ENCODE measurements around the gene KRR1.
A peak's percentile ranks its signal among the peaks of the same experiment; 100 is the strongest.
"Not testable (repeated sequence)": the region's sequence is repeated elsewhere in the genome, so short reads cannot be mapped to it uniquely, and the experiment has no call there.

The KRR1 gene

DNA sequence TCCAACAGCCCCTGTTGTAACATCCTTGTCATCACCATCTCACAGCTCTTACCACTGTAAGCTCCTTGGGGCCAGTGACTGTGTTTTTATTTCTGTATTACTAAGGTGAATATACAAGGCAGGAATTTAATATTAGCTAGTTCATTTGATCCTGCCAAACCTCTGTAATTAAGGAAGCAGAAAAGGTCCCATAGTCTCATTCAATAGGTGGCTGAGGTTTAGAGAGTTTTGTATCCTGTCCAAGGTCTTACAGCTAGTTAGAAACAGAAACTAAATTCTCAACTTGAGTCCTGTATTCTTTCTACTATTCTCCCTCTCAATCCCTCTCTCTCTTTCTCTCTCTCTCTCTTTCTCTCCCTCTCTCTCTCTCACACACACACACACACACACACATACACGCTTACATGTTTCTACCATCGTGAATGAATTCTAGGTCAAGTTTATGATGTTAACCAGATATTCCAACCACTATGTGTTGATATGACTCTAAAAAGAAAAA, 31.4 kb downstream of the KRR1 start:
- Mint-ChIP-seq H3K27me3 (no peaks in the 10 kb centered on the region), H3K4me3 (peak overlapping the region; percentile 84), H3K4me1 (ENCODE audit: low read depth) (peaks cover 45% of the 10 kb centered on the region), H3K9me3 (no peaks in the 10 kb centered on the region), H3K27ac (peak overlapping the region; percentile 88), H3K36me3 (ENCODE audit: low read depth) (peaks cover 30% of the 10 kb centered on the region)
- intact Hi-C loops (cut with micrococcal nuclease), result loop anchor here (2.0 kb wide), 2 partner anchors 31 to 89 kb away; partner anchors contain the start of genes GLIPR1L2 and KRR1

DNA sequence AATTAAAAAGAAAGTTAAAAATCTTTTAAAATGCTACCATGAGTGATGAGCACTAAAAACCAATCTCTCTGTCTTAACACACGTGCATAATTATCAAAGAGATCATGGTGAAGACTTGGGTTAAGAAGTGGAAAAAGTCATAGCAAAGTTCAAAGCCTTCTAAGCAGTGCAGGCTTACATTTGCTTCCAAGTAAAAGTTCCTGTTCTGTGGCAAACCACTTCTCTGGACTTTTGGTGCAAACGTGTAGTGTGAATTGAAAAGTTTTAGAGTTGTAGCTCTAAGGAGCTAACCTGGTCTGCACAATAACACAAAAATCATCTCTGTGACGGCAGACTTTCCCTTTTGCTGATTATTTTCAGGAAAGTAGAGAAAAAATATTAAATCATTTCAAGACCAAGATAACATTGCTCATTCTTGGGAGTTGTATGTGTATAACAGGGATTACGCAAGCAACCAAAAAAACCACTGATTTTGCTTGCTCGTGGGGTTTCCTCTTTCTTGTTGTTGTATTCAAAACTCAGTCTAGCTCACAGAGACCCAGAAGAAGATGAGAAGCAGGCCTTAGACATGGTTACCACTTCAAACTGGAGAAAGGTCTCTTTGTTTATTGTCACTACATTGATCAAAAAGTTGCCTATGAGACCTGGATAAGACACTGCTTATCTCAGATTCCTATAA, 33.2 kb downstream of the KRR1 start:
- no peaks in the 10 kb centered on the region for H3K27me3 Mint-ChIP-seq
- intact Hi-C loops (cut with micrococcal nuclease), result no loop called here
- H3K4me1 Mint-ChIP-seq (ENCODE audit: low read depth), result peaks cover 45% of the 10 kb centered on the region
- peak overlapping the region; percentile 26 for H3K4me3 Mint-ChIP-seq
- peaks cover 12% of the 10 kb centered on the region for H3K36me3 Mint-ChIP-seq (ENCODE audit: low read depth)
- H3K27ac Mint-ChIP-seq, result peak overlapping the region; percentile 88
- H3K9me3 Mint-ChIP-seq, result no peaks in the 10 kb centered on the region

DNA sequence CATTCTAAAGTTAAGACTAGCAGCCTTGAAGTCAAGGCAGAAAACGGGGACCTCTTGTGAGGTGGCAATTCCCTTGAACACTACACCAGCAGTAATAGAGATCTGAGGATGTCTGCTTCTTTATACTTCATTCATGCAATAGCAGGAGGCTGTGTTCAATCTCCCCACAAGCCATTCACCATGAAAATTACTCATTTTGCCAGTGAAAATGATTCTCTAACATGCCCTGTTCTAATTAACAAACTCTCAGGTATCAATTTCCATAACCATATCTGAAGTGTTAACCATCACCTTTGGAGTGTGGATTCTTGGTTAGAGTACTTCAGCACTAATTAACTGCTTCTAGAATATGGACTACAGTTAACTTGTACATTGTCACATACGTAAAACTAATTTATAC, 34.3 kb downstream of the KRR1 start:
- no peak overlapping the region for H3K4me3 Mint-ChIP-seq
- H3K4me1 Mint-ChIP-seq (ENCODE audit: low read depth), result peaks cover 42% of the 10 kb centered on the region
- H3K27me3 Mint-ChIP-seq, result no peaks in the 10 kb centered on the region
- intact Hi-C loops (cut with micrococcal nuclease), result no loop called here
- no peaks in the 10 kb centered on the region for H3K9me3 Mint-ChIP-seq
- peaks cover 9% of the 10 kb centered on the region for H3K36me3 Mint-ChIP-seq (ENCODE audit: low read depth)
- H3K27ac Mint-ChIP-seq, result no peak overlapping the region

DNA sequence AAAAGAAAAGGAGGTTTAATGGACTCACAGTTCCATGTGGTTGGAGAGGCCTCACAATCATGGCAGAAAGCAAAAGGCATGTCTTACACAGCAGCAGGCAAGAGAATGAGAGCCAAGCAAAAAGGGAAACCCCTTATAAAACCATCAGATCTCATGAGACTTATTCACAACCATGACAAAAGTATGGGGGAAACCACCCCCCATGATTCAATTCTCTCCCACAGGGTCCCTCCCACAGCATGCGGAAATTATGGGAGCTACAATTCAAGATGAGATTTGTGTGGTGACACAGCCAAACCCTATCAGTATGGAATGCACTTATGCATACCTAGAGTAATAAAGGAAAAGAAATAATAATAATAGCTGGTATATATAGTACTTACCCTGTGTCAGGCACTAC, 35.3 kb downstream of the KRR1 start:
- Mint-ChIP-seq H3K27me3 (no peaks in the 10 kb centered on the region), H3K27ac (no peak overlapping the region)
- intact Hi-C loops (cut with micrococcal nuclease), result no loop called here

DNA sequence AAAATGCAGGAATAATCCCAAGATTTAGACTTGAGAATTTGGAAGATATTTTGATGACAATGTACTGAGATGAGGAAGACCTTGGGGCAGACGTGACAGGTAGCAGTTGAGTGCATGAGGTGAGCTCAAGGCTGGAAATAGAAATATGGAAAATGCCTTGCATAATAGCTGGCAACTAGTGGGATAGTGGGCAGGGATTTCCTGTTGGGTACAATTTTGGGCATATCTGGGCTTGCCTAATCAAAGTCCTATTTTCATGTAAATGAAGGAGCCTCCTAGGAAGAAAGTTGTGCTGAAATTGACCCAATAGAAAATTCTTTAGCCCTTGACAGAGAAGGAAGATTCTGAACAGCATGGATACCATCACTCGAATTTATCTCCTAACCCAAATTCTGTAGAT, 37.3 kb downstream of the KRR1 start:
- H3K27me3 Mint-ChIP-seq, result no peaks in the 10 kb centered on the region
- H3K9me3 Mint-ChIP-seq, result peaks cover 7% of the 10 kb centered on the region
- H3K36me3 Mint-ChIP-seq (ENCODE audit: low read depth), result peaks cover 4% of the 10 kb centered on the region
- H3K4me3 Mint-ChIP-seq, result no peak overlapping the region
- intact Hi-C loops (cut with micrococcal nuclease), result no loop called here
- peaks cover 50% of the 10 kb centered on the region for H3K4me1 Mint-ChIP-seq (ENCODE audit: low read depth)
- peak overlapping the region; percentile 19 for H3K27ac Mint-ChIP-seq

More for the DNA sequence above, 35.3 kb downstream of the KRR1 start:
- Mint-ChIP-seq H3K36me3 (ENCODE audit: low read depth) (no peaks in the 10 kb centered on the region), H3K9me3 (no peaks in the 10 kb centered on the region), H3K4me3 (no peak overlapping the region), H3K4me1 (ENCODE audit: low read depth) (peaks cover 51% of the 10 kb centered on the region)

DNA sequence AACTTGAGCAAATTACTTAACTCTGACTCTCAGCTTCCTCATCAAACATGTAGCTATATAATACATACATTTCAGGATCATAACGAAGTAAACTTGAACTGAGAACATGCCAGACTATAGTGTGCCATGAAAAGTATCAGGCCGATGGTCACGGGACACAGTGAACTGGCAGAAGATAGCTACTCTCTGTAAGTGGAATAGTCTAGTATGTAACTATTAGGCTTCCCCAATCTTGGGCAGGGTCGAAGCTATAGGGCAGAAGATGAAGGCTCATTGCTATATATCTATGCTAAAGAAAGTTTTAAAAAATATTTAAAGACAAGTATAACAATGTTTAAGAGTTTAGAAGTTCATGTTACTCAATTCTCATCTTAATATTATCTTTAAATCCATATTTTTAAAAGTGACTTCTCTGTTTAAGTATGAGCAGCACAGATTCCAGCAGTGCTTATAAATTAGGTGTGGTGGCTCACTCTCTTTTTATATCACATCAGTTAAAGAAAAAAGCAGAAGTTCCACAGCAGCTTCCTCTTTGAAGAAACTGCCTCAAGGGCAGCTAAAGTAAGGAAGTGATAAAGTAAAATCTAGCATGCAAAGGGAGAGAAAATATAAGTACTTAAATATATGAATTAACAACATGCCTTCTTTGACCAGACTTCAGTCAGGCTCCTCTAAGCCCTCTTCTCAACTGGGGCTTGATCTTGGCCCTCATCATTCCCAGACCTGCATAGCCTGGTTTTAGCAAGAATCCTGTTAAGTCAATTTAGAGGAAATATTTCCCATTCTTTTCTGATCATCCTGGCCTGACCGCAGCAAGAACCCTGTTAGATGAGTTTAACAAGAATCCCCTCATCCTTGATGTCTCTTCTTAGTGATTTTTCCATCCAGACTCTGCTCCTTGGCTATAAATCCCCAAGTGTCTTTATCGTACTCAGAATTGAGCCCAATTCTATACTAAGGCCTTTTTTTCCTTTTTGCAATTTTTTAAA, 39.2 kb downstream of the KRR1 start:
- Mint-ChIP-seq H3K27ac (peak overlapping the region; percentile 65), H3K9me3 (peaks cover 7% of the 10 kb centered on the region), H3K4me3 (peak overlapping the region; percentile 17), H3K4me1 (ENCODE audit: low read depth) (peaks cover 40% of the 10 kb centered on the region), H3K36me3 (ENCODE audit: low read depth) (peaks cover 4% of the 10 kb centered on the region), H3K27me3 (no peaks in the 10 kb centered on the region)
- intact Hi-C loops (cut with micrococcal nuclease), result loop anchor here (1.0 kb wide), 1 partner anchor 9 kb away; no protein-coding TSS in a partner anchor

DNA sequence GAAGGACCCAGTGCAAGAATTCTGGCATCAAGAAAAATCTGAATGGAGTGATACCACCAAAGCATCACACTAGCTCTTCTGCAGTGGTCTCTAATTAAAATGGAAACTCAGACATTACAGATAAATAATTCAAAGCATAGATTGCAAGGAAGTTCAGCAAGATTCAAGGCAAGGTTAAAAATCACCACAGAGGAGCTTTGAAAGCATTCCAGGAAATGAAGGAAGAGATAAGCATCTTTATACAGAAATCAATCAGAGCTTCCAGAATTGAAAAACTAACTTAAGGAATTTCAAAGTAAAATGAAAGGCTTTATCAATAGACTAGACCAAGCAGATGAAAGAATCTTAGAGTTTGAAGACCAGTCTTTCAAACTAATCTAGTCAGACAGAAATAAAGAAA, 51.2 kb downstream of the KRR1 start:
- peaks cover 11% of the 10 kb centered on the region for H3K4me1 Mint-ChIP-seq (ENCODE audit: low read depth)
- H3K27ac Mint-ChIP-seq, result no peak overlapping the region
- H3K9me3 Mint-ChIP-seq, result peaks cover 32% of the 10 kb centered on the region
- H3K36me3 Mint-ChIP-seq (ENCODE audit: low read depth), result peaks cover 16% of the 10 kb centered on the region
- intact Hi-C loops (cut with micrococcal nuclease), result no loop called here
- no peaks in the 10 kb centered on the region for H3K27me3 Mint-ChIP-seq
- H3K4me3 Mint-ChIP-seq, result no peak overlapping the region

DNA sequence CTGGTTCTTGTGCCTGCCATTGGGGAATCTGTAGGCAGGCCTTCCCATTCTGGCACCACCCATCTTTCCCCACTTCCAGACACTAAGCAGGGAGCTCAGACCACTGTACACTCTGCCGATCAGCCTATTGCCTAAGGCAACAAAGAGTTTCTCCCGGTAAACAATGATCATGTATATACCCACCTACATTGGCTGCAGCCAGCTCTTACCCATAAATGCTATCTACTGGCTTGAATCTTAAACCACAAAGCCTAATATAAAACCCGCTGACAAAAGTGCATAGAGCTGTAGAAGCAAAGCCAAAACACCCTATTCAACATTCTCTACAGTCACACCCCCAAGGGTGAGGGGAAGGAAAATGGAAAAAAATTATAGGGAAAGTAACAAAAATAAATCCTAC, 51.7 kb downstream of the KRR1 start:
- H3K27me3 Mint-ChIP-seq, result no peaks in the 10 kb centered on the region
- H3K9me3 Mint-ChIP-seq, result peaks cover 32% of the 10 kb centered on the region
- peaks cover 11% of the 10 kb centered on the region for H3K4me1 Mint-ChIP-seq (ENCODE audit: low read depth)
- peaks cover 16% of the 10 kb centered on the region for H3K36me3 Mint-ChIP-seq (ENCODE audit: low read depth)
- H3K27ac Mint-ChIP-seq, result no peak overlapping the region
- intact Hi-C loops (cut with micrococcal nuclease), result no loop called here
- H3K4me3 Mint-ChIP-seq, result no peak overlapping the region

DNA sequence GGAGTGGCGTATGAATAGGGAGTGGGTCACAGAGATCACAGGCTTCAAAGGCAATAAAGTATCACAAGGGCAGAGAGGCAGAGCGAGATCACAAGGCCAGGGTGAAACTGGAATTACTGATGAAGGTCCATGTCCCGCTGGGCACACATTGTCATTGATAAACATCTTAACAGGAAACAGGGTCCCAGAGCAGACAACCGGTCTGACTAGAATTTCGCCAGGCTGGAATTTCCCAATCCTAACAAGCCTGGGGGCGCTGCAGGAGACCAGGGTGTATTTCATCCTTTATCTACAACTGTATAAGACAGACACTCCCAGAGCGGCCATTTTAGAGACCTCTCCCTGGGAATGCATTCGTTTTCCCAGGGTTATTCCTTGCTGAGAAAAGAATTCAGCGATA, 53.5 kb downstream of the KRR1 start:
- H3K27me3 Mint-ChIP-seq; H3K27ac Mint-ChIP-seq; H3K4me3 Mint-ChIP-seq; intact Hi-C loops (cut with micrococcal nuclease): not testable (repeated sequence)
- H3K36me3 Mint-ChIP-seq (ENCODE audit: low read depth), result peaks cover 16% of the 10 kb centered on the region
- peaks cover 18% of the 10 kb centered on the region for H3K4me1 Mint-ChIP-seq (ENCODE audit: low read depth)
- H3K9me3 Mint-ChIP-seq, result peaks cover 32% of the 10 kb centered on the region

DNA sequence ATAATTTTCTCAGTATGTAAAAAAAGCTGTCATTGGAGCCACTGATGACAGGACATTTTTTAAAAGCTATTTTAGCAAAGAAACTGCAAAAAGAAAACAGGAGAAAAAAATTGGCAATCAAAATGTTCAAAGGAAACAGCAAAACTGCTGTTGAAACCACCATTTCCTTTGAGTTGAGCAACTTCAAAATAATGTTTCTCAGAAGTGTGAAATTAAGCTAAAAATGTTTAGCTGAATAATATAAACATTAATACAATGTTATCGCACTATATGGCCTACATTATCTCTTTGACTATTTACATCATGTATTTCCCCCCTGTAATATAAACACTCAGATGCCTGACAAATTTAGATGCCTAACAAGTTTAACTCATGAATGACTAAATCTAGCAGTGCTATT, 54.2 kb downstream of the KRR1 start:
- Mint-ChIP-seq H3K4me3 (no peak overlapping the region), H3K4me1 (ENCODE audit: low read depth) (peaks cover 18% of the 10 kb centered on the region), H3K27me3 (no peaks in the 10 kb centered on the region), H3K9me3 (peaks cover 32% of the 10 kb centered on the region), H3K36me3 (ENCODE audit: low read depth) (peaks cover 16% of the 10 kb centered on the region), H3K27ac (no peak overlapping the region)
- intact Hi-C loops (cut with micrococcal nuclease), result no loop called here

DNA sequence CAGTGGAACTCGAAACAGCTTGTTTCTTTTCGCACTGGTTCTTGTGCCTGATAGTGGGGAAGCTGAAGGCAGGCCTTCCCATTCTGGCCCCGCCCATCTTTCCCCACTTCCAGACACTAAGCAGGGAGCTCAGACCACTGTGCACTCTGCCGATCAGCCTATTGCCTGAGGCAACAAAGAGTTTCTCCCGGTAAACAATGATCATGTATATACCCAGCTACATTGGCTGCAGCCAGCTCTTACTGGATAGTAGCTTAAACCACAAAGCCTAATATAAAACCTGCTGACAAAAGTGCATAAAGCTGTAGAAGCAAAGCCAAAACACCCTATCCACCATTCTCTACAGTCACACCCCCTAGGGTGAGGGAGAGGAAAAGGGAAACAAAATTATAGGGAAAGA, 55.6 kb downstream of the KRR1 start:
- Mint-ChIP-seq H3K4me3 (no peak overlapping the region), H3K27me3 (no peaks in the 10 kb centered on the region), H3K9me3 (peaks cover 32% of the 10 kb centered on the region), H3K4me1 (ENCODE audit: low read depth) (peaks cover 18% of the 10 kb centered on the region), H3K27ac (peak overlapping the region; percentile 43), H3K36me3 (ENCODE audit: low read depth) (peaks cover 16% of the 10 kb centered on the region)
- intact Hi-C loops (cut with micrococcal nuclease), result no loop called here

DNA sequence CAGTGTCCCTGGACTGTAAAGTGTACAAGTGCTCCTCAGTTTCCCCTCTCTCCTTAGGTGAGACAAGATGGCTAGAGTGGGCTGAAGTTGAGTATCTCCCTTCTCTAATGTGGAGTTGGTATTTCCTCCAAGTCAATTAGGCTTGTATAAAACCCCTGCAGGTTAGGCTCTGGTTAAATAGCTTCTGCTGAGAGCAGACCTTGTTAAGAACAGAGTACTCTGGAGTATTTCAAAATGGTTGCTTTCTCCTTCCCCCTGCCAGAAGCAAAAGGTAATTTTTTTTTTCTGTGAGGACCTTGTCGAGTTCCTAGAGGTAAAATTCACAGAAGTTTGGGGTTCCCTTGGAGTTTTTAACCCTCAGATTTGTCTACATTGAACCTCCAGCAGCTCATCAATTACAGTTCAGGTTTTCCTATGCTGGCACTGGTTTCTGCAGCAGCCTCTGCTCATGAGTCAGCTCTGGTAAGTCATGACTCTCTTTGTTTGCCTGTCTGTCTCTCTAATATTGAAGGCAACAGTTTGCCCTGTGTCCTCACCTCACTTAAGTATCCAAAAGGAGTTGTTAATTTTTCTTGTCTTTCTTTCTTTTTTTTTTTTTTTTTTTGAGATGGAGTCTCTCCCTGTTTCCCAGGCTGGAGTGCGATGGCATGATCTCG, 58.6 kb downstream of the KRR1 start:
- H3K27me3 Mint-ChIP-seq, result no peaks in the 10 kb centered on the region
- peaks cover 5% of the 10 kb centered on the region for H3K36me3 Mint-ChIP-seq (ENCODE audit: low read depth)
- intact Hi-C loops (cut with micrococcal nuclease), result no loop called here
- H3K27ac Mint-ChIP-seq, result no peak overlapping the region
- peaks cover 6% of the 10 kb centered on the region for H3K9me3 Mint-ChIP-seq
- peaks cover 18% of the 10 kb centered on the region for H3K4me1 Mint-ChIP-seq (ENCODE audit: low read depth)
- no peak overlapping the region for H3K4me3 Mint-ChIP-seq

DNA sequence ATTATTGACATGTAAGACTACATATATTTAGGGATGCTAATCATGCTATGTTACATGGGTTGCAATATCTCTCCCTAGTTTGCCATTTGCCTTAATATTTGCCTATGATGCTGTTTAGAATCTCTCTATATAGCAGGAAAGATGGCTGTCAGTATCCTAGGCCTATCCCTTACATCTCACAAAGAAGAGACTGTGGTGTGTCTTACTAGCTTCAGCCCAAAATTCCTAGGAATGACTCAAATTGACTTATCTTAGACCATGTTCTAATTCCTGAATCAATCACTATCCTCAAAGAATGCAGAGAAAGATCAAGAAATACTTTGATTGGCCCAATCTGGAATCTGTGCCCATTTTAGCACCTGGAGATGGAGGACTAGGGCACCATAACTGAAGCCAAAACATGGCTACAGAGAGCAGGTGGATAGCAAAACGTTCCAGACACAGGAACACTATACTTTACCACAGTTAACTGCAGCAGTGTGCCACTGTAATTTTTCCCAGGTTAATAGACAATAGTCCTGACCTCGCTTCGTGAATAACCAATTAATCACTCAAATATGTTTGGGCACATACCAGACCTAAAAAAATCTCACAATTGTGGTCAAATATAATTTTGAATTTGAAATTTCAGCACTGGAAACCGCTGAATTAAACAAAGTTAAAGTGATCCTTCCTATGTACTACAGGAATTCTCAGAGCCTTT, 63.6 kb downstream of the KRR1 start:
- H3K9me3 Mint-ChIP-seq, result no peaks in the 10 kb centered on the region
- H3K36me3 Mint-ChIP-seq (ENCODE audit: low read depth), result no peaks in the 10 kb centered on the region
- intact Hi-C loops (cut with micrococcal nuclease), result no loop called here
- peaks cover 28% of the 10 kb centered on the region for H3K4me1 Mint-ChIP-seq (ENCODE audit: low read depth)
- H3K27me3 Mint-ChIP-seq, result no peaks in the 10 kb centered on the region
- H3K27ac Mint-ChIP-seq, result no peak overlapping the region
- no peak overlapping the region for H3K4me3 Mint-ChIP-seq
